T-helper 17 cell (primary cell): Measurements from ENCODE around the gene CXCL17. TPM values are rescaled to one million over a fixed set of nuclear protein-coding genes. Genes with fewer than 3 reads are reported as not detected.

Source experiments
- ATAC-seq: fragments of 150-1000 bp; cut with Tn5 transposase; 2 replicates; pipeline ENCODE4 v1.10.0; 2021; ENCODE audit warnings: mild to moderate bottlenecking, moderate library complexity
- DNase-seq, 3 donors: peaks; one replicate each; pipeline versions ENCODE4 v3.0.0 to v3.0.0-alpha.2; 2020 to 2021
- H3K9me3 ChIP-seq: one replicate; pipeline ENCODE4 v1.7.0; 2013; ENCODE audit warnings: low read length, mild to moderate bottlenecking; ENCODE audit not compliant: control insufficient read depth, poor library complexity, severe bottlenecking
- H3K27ac Mint-ChIP-seq: one replicate; pipeline ENCODE4 v1.8.0; 2022; ENCODE audit warnings: mild to moderate bottlenecking, moderate library complexity, mixed read lengths
- H3K27me3 Mint-ChIP-seq: one replicate; pipeline ENCODE4 v1.8.0; 2022; ENCODE audit warnings: mixed read lengths
- H3K36me3 Mint-ChIP-seq: one replicate; pipeline ENCODE4 v1.8.0; 2022; ENCODE audit warnings: low read depth, mixed read lengths
- H3K4me1 Mint-ChIP-seq: one replicate; pipeline ENCODE4 v1.8.0; 2022; ENCODE audit warnings: mild to moderate bottlenecking, mixed read lengths
- H3K4me3 Mint-ChIP-seq: one replicate; pipeline ENCODE4 v1.8.0; 2022; ENCODE audit warnings: mild to moderate bottlenecking, moderate library complexity, mixed read lengths
- total RNA-seq, 4 donors: library from RNA in 2 of 4; stranded (reverse) in 2 of 4; gene quantifications; one replicate each; pipeline ENCODE4 v1.2.3 and lab custom pipeline; 2022 to 2026

The CXCL17 gene
- total RNA-seq, 2 donors from 2014 or later = not detected

GRCh38 chr19:42411581-42412178, 31.1 kb downstream of the CXCL17 start:
- no peak overlapping the region for H3K4me3 Mint-ChIP-seq
- no peak for ATAC-seq
- no peaks in the 10 kb centered on the region for H3K9me3 ChIP-seq
- peaks cover 5% of the 10 kb centered on the region for H3K36me3 Mint-ChIP-seq
- DNase-seq = no peak
- H3K4me1 Mint-ChIP-seq = peaks cover 15% of the 10 kb centered on the region
- peak overlapping the region; percentile 65 for H3K27ac Mint-ChIP-seq
- H3K27me3 Mint-ChIP-seq = no peaks in the 10 kb centered on the region

- Mint-ChIP-seq H3K4me1 (peaks cover 12% of the 10 kb centered on the region), H3K36me3 (peaks cover 5% of the 10 kb centered on the region), H3K4me3 (no peak overlapping the region), H3K27ac (no peak overlapping the region), H3K27me3 (no peaks in the 10 kb centered on the region)
- no peak for ATAC-seq
- H3K9me3 ChIP-seq = no peaks in the 10 kb centered on the region
- DNase-seq = no peak
These were observed 32.4 kb downstream of the CXCL17 start for GRCh38 chr19:42410371-42410770.

GRCh38 chr19:42409477-42409876, 33.3 kb downstream of the CXCL17 start:
- Mint-ChIP-seq H3K27ac (no peak overlapping the region), H3K4me3 (no peak overlapping the region), H3K4me1 (peaks cover 12% of the 10 kb centered on the region), H3K27me3 (no peaks in the 10 kb centered on the region), H3K36me3 (peaks cover 2% of the 10 kb centered on the region)
- ATAC-seq (no peak), DNase-seq (no peak)
- H3K9me3 ChIP-seq = no peaks in the 10 kb centered on the region

- DNase-seq (no peak), ATAC-seq (no peak)
- Mint-ChIP-seq H3K4me1 (peaks cover 12% of the 10 kb centered on the region), H3K27me3 (no peaks in the 10 kb centered on the region), H3K27ac (peak overlapping the region; percentile 61), H3K36me3 (no peaks in the 10 kb centered on the region), H3K4me3 (no peak overlapping the region)
- no peaks in the 10 kb centered on the region for H3K9me3 ChIP-seq
These were observed 35.0 kb downstream of the CXCL17 start for GRCh38 chr19:42407816-42408175.

GRCh38 chr19:42407085-42407815, 35.5 kb downstream of the CXCL17 start:
- H3K4me3 Mint-ChIP-seq = no peak overlapping the region
- H3K27ac Mint-ChIP-seq = no peak overlapping the region
- no peaks in the 10 kb centered on the region for H3K36me3 Mint-ChIP-seq
- peaks cover 14% of the 10 kb centered on the region for H3K4me1 Mint-ChIP-seq
- no peak for DNase-seq
- no peak for ATAC-seq
- no peaks in the 10 kb centered on the region for H3K9me3 ChIP-seq
- H3K27me3 Mint-ChIP-seq = no peaks in the 10 kb centered on the region

GRCh38 chr19:42406111-42406510, 36.6 kb downstream of the CXCL17 start:
- ATAC-seq = no peak
- Mint-ChIP-seq H3K36me3 (no peaks in the 10 kb centered on the region), H3K27ac (no peak overlapping the region), H3K4me1 (peaks cover 20% of the 10 kb centered on the region), H3K27me3 (no peaks in the 10 kb centered on the region), H3K4me3 (no peak overlapping the region)
- no peak for DNase-seq
- no peaks in the 10 kb centered on the region for H3K9me3 ChIP-seq

GRCh38 chr19:42403586-42403985, 39.2 kb downstream of the CXCL17 start:
- no peak overlapping the region for H3K27ac Mint-ChIP-seq
- no peak for ATAC-seq

GRCh38 chr19:42402376-42403116, 40.2 kb downstream of the CXCL17 start:
- ATAC-seq = no peak
- no peaks in the 10 kb centered on the region for H3K27me3 Mint-ChIP-seq
- no peak for DNase-seq
- H3K9me3 ChIP-seq = no peaks in the 10 kb centered on the region
- no peaks in the 10 kb centered on the region for H3K36me3 Mint-ChIP-seq
- peak overlapping the region; percentile 87 for H3K27ac Mint-ChIP-seq
- H3K4me3 Mint-ChIP-seq = peak overlapping the region; percentile 90
- H3K4me1 Mint-ChIP-seq = peaks cover 26% of the 10 kb centered on the region

More at GRCh38 chr19:42403586-42403985, 39.2 kb downstream of the CXCL17 start:
- H3K9me3 ChIP-seq = no peaks in the 10 kb centered on the region
- Mint-ChIP-seq H3K4me1 (peaks cover 25% of the 10 kb centered on the region), H3K4me3 (no peak overlapping the region), H3K27me3 (no peaks in the 10 kb centered on the region), H3K36me3 (no peaks in the 10 kb centered on the region)
- no peak for DNase-seq

- Mint-ChIP-seq H3K36me3 (peaks cover 2% of the 10 kb centered on the region), H3K4me1 (peaks cover 33% of the 10 kb centered on the region), H3K4me3 (peak overlapping the region; percentile 90), H3K27ac (peak overlapping the region; percentile 87), H3K27me3 (no peaks in the 10 kb centered on the region)
- no peaks in the 10 kb centered on the region for H3K9me3 ChIP-seq
- DNase-seq (peak; percentile 62 to 69 (median 67)), ATAC-seq (peak; percentile 76)
These were observed 41.1 kb downstream of the CXCL17 start for GRCh38 chr19:42401365-42402303.

- DNase-seq (no peak), ATAC-seq (no peak)
- Mint-ChIP-seq H3K27ac (peak overlapping the region; percentile 87), H3K27me3 (no peaks in the 10 kb centered on the region), H3K4me1 (peaks cover 38% of the 10 kb centered on the region), H3K36me3 (peaks cover 2% of the 10 kb centered on the region), H3K4me3 (peak overlapping the region; percentile 49)
- no peaks in the 10 kb centered on the region for H3K9me3 ChIP-seq
These were observed 42.3 kb downstream of the CXCL17 start for GRCh38 chr19:42400404-42400803.

GRCh38 chr19:42397263-42398166, 45.2 kb downstream of the CXCL17 start:
- peak overlapping the region; percentile 95 for H3K4me3 Mint-ChIP-seq

More at GRCh38 chr19:42397263-42398166, 45.2 kb downstream of the CXCL17 start:
- Mint-ChIP-seq H3K27me3 (no peaks in the 10 kb centered on the region), H3K4me1 (peaks cover 42% of the 10 kb centered on the region), H3K36me3 (peaks cover 2% of the 10 kb centered on the region), H3K27ac (peak overlapping the region; percentile 98)
- no peaks in the 10 kb centered on the region for H3K9me3 ChIP-seq
- no peak for ATAC-seq
- no peak for DNase-seq
